ENCODE results near the gene PRKD2.

DNA sequence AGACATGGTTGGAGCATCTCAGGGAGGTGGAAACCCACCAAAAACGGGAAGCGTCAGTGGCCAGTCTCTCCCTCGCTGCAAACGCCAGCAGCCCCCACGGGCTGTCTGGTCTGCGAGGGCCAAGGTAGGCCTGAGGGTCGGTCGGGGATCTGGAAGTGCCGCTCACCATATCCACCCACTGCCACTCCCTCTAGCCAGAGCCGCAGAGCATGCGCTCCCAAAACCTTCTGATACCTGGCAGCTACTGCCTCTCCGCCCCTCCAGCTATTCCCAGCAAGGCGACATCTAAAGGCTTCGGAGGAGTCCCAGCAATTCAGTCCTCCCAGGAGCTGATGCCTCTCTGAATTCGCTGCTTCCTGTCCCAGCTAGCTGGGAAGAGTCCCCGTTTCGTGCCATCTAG lies 24.5 kb upstream of the PRKD2 start:
- no peak for TF ChIP-seq POLR2A (IDR thresholded peaks at IDR 0.05)
- TF ChIP-seq, protein P1, sequence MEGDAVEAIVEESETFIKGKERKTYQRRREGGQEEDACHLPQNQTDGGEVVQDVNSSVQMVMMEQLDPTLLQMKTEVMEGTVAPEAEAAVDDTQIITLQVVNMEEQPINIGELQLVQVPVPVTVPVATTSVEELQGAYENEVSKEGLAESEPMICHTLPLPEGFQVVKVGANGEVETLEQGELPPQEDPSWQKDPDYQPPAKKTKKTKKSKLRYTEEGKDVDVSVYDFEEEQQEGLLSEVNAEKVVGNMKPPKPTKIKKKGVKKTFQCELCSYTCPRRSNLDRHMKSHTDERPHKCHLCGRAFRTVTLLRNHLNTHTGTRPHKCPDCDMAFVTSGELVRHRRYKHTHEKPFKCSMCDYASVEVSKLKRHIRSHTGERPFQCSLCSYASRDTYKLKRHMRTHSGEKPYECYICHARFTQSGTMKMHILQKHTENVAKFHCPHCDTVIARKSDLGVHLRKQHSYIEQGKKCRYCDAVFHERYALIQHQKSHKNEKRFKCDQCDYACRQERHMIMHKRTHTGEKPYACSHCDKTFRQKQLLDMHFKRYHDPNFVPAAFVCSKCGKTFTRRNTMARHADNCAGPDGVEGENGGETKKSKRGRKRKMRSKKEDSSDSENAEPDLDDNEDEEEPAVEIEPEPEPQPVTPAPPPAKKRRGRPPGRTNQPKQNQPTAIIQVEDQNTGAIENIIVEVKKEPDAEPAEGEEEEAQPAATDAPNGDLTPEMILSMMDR (IDR thresholded peaks at IDR 0.05): no peak

Measured in uterus (tissue), 2 donors.